Measurements from ENCODE around the gene PLD4. TPM values are rescaled to one million over a fixed set of nuclear protein-coding genes. Genes with fewer than 3 reads are reported as not detected.

PLD4 gene, protein sequence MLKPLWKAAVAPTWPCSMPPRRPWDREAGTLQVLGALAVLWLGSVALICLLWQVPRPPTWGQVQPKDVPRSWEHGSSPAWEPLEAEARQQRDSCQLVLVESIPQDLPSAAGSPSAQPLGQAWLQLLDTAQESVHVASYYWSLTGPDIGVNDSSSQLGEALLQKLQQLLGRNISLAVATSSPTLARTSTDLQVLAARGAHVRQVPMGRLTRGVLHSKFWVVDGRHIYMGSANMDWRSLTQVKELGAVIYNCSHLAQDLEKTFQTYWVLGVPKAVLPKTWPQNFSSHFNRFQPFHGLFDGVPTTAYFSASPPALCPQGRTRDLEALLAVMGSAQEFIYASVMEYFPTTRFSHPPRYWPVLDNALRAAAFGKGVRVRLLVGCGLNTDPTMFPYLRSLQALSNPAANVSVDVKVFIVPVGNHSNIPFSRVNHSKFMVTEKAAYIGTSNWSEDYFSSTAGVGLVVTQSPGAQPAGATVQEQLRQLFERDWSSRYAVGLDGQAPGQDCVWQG
- 0.43 TPM for polyA plus RNA-seq (2012; ENCODE audit: insufficient read length, low read depth)

DNA sequence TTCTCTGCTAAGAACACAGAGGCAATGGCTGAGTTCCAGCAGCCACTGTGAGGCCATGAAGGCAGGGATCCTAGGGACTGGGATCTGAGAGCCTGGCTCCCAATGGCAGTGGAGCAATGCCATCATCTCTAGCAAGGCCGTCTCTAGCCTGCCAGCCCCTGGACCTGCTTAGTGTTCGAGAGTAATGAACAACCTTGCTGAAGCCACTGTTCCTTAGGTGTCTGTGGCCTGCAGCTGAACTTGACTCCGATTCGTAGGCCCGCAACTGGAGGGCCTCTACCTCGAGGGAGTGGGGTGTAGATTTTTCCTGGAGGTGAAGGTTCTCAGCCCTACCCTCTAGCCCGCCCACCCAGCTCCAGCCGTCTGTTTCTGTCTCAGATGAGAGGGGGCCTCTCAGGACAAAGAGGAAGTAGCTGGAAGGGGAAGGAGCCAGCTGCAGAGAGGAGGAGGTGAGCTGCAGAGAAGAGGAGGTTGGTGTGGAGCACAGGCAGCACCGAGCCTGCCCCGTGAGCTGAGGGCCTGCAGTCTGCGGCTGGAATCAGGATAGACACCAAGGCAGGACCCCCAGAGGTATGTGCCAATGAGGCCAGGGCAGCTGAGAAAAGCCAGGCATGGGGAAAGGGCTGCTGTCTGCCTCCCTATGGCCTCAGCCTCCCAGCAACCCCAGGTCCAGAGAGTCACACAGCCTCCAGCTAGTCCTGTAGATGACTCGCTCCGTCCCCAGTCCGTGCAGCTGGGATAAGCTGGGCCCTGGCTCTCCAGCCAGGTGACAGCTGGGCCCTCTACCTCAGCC, at the start of gene PLD4:
PLD4 (plus strand) TSS at position 459 of the 793 bp plus-strand sequence. CDS start 2,262 bp downstream, outside the sequence.
- TF ChIP-seq TAF1 (IDR thresholded peaks at IDR 0.05; ENCODE audit: borderline replicate concordance, insufficient read depth, low read length) (no peak), SIN3A (IDR thresholded peaks at IDR 0.05; ENCODE audit: borderline replicate concordance, insufficient read depth, low read length) (no peak), POLR2AphosphoS5 (IDR thresholded peaks at IDR 0.05; ENCODE audit: low read depth, low read length) (no peak)
- TF ChIP-seq, protein P1, sequence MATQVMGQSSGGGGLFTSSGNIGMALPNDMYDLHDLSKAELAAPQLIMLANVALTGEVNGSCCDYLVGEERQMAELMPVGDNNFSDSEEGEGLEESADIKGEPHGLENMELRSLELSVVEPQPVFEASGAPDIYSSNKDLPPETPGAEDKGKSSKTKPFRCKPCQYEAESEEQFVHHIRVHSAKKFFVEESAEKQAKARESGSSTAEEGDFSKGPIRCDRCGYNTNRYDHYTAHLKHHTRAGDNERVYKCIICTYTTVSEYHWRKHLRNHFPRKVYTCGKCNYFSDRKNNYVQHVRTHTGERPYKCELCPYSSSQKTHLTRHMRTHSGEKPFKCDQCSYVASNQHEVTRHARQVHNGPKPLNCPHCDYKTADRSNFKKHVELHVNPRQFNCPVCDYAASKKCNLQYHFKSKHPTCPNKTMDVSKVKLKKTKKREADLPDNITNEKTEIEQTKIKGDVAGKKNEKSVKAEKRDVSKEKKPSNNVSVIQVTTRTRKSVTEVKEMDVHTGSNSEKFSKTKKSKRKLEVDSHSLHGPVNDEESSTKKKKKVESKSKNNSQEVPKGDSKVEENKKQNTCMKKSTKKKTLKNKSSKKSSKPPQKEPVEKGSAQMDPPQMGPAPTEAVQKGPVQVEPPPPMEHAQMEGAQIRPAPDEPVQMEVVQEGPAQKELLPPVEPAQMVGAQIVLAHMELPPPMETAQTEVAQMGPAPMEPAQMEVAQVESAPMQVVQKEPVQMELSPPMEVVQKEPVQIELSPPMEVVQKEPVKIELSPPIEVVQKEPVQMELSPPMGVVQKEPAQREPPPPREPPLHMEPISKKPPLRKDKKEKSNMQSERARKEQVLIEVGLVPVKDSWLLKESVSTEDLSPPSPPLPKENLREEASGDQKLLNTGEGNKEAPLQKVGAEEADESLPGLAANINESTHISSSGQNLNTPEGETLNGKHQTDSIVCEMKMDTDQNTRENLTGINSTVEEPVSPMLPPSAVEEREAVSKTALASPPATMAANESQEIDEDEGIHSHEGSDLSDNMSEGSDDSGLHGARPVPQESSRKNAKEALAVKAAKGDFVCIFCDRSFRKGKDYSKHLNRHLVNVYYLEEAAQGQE (IDR thresholded peaks at IDR 0.05; ENCODE audit: insufficient read depth in 1 of 2, low read depth in 2 of 2, low read length in 2 of 2), result no peak

DNA sequence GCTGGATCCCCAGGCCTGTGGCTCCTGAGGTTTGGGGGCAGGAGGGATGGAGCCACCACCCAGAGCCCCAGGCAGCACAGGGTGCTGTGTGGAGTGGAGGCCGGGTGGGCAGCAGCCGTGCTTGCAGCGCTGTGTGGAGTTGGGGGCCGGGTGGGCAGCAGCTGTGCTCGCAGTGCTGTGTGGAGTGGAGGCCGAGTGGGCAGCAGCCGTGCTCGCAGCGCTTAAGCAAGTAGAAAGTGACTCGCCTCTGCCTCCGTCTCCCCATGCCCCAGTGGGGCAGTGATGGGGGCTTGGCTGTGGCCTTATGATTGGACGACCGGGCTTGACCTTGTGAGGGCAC, 49.3 kb upstream of the PLD4 start:
- TF ChIP-seq TAF1 (IDR thresholded peaks at IDR 0.05; ENCODE audit: borderline replicate concordance, insufficient read depth, low read length) (no peak), FOXP2 (optimal IDR thresholded peaks at IDR 0.05; ENCODE audit: borderline replicate concordance, extremely low read depth, extremely low read length, insufficient read depth) (no peak), POLR2AphosphoS5 (IDR thresholded peaks at IDR 0.05; ENCODE audit: low read depth, low read length) (no peak), SIN3A (IDR thresholded peaks at IDR 0.05; ENCODE audit: borderline replicate concordance, insufficient read depth, low read length) (no peak)
- TF ChIP-seq, protein P1 (IDR thresholded peaks at IDR 0.05; ENCODE audit: insufficient read depth in 1 of 2, low read depth in 2 of 2, low read length in 2 of 2), result no peak

DNA sequence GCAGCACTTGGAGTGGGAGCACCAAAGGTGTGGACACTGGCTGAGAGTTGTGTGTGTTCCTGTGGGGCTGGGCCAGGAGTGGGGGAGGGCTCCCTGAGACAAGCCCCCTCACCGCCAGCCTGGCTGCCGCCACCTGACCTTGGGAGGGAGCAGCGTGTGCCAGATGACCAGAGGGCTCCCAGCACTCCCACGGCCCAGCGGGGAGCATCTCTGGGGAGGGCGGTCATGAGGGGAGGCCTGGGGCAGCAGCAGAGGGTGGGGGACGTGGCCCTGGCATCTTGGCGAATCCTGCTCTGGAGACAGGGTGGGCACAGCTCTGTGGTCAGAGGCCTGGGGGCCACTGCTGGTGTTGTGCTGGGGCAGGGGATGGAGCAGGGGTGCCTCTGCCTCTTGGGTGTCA, 48.9 kb upstream of the PLD4 start:
- TF ChIP-seq TAF1 (IDR thresholded peaks at IDR 0.05; ENCODE audit: borderline replicate concordance, insufficient read depth, low read length) (no peak), SIN3A (IDR thresholded peaks at IDR 0.05; ENCODE audit: borderline replicate concordance, insufficient read depth, low read length) (no peak), POLR2AphosphoS5 (IDR thresholded peaks at IDR 0.05; ENCODE audit: low read depth, low read length) (no peak), FOXP2 (optimal IDR thresholded peaks at IDR 0.05; ENCODE audit: borderline replicate concordance, extremely low read depth, extremely low read length, insufficient read depth) (no peak)
- TF ChIP-seq, protein P1 (IDR thresholded peaks at IDR 0.05; ENCODE audit: insufficient read depth in 1 of 2, low read depth in 2 of 2, low read length in 2 of 2), result no peak

DNA sequence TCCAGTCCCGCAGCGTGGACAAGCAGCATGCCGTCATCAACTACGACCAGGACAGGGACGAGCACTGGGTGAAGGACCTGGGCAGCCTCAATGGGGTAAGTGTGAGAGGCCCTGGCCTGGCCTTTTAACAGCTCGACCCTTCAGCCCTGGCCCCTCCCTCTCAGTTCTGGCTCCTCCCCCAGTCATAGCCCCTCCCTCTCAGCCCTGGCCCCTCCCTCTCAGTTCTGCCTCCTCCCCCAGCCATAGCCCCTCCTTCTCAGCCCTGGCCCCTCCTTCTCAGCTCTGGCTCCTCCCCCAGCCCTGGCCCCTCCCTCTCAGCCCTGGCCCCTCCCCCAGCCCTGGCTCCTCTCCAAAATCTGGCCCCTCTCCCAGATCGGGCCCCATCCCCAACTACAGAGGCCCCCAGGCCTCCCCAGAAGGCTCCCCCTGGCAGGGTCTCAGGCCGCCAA, 48.4 kb upstream of the PLD4 start:
- TF ChIP-seq, protein P1 (IDR thresholded peaks at IDR 0.05; ENCODE audit: insufficient read depth in 1 of 2, low read depth in 2 of 2, low read length in 2 of 2), result no peak
- TF ChIP-seq SIN3A (IDR thresholded peaks at IDR 0.05; ENCODE audit: borderline replicate concordance, insufficient read depth, low read length) (no peak), TAF1 (IDR thresholded peaks at IDR 0.05; ENCODE audit: borderline replicate concordance, insufficient read depth, low read length) (no peak), POLR2AphosphoS5 (IDR thresholded peaks at IDR 0.05; ENCODE audit: low read depth, low read length) (no peak), FOXP2 (optimal IDR thresholded peaks at IDR 0.05; ENCODE audit: borderline replicate concordance, extremely low read depth, extremely low read length, insufficient read depth) (no peak)
